ENCODE data around the gene GLI3.

GRCh38 chr7:42104231-42104630 is 132.8 kb downstream of the GLI3 start:
- no peak for TF ChIP-seq CTCF (IDR thresholded peaks at IDR 0.05 in 8 of 11, conservative IDR thresholded peaks at IDR 0.05 in 3 of 11)
- no peak for TF ChIP-seq POLR2A (IDR thresholded peaks at IDR 0.05)
- TF ChIP-seq POLR2AphosphoS5 (IDR thresholded peaks at IDR 0.05), result no peak

Measured in spleen (tissue), 7 donors.